Endothelial cell of umbilical vein (primary cell): Measurements from ENCODE around the gene GZMM.

ENCODE experiments used
- POLR2A ChIP-seq: IDR thresholded peaks from 2 replicates; pipeline ENCODE4 v1.6.1; 2012; ENCODE audit warnings: low read depth, mild to moderate bottlenecking, control low read depth, low read length
- POLR2AphosphoS5 ChIP-seq: IDR thresholded peaks from 2 replicates; pipeline ENCODE4 v1.6.1; 2012; ENCODE audit warnings: low read depth, mild to moderate bottlenecking, control low read depth, low read length, moderate library complexity; ENCODE audit not compliant: insufficient read depth

DNA sequence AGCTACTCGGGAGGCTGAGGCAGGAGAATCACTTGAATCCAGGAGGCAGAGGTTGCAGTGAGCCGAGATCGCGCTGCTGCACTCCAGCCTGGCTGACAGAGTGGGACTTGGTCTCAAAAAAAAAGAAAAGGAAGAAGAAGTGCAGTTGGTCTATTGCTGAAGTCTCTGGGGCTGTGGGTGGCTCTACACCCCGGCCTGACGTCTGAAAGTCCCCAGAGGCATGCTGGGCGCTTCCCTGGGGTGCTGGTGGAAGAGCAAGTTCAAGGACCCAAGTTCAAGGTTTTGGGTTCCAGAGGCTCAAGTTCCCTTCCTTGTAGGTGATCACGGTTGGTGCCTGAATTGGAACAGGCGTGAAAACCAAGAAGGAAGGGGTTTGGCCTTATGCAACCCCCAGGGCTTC lies 49.7 kb downstream of the GZMM start:
- TF ChIP-seq POLR2A = no peak
- TF ChIP-seq POLR2AphosphoS5 = no peak
